Mucosa of descending colon (tissue), 3 donors: Measurements from ENCODE around the gene PLA2G6. TPM values are rescaled to one million over a fixed set of nuclear protein-coding genes. Genes with fewer than 3 reads are reported as not detected.
A peak's percentile ranks its signal among the peaks of the same experiment; 100 is the strongest.
"Not testable (repeated sequence)": the region's sequence is repeated elsewhere in the genome, so short reads cannot be mapped to it uniquely, and the experiment has no call there.

Source experiments
- ATAC-seq: fragments of 200-7000 bp; cut with Tn5 transposase; one replicate; pipeline ENCODE4 v1.9.1; 2020; ENCODE audit warnings: mild to moderate bottlenecking, moderate library complexity
- DNase-seq, 3 donors: peaks; one replicate each; pipeline ENCODE4 v3.0.0-alpha.2; 2020
- H3K36me3 ChIP-seq: fragments of 200-600 bp; one replicate; pipeline ENCODE4 v1.8.0; 2021; ENCODE audit warnings: low read depth, mild to moderate bottlenecking
- H3K4me1 ChIP-seq: fragments of 200-600 bp; one replicate; pipeline ENCODE4 v1.8.0; 2021; ENCODE audit warnings: low read depth, mild to moderate bottlenecking
- H3K4me3 ChIP-seq: fragments of 200-600 bp; one replicate; pipeline ENCODE4 v1.8.0; 2021; ENCODE audit warnings: mild to moderate bottlenecking
- H3K9me3 ChIP-seq: fragments of 200-600 bp; one replicate; pipeline ENCODE4 v1.8.0; 2021; ENCODE audit warnings: mild to moderate bottlenecking
- CTCF ChIP-seq: fragments of 200-600 bp; IDR thresholded peaks from one replicate; pipeline ENCODE4 v1.8.0; 2022; ENCODE audit warnings: antibody characterized with exemption, mild to moderate bottlenecking
- intact Hi-C, 2 donors: fragments of 100-400 bp; cut with DNase I in 1 of 2; cut with micrococcal nuclease in 1 of 2; formaldehyde crosslinking; loops; one replicate each; pipeline versions ENCODE4 v1.11.0 to v1.11.1; 2022; cut with DNase I, micrococcal nuclease
- total RNA-seq, 3 donors: library from RNA; stranded (reverse); fragmentation: NEBNext Ultra II Directional in 2 of 3; extraction: Animal tissue kit (Norgen Biotek cat#: 25700) in 2 of 3; gene quantifications; one replicate each; pipeline versions ENCODE4 v1.2.1 to v1.2.4, GENCODE V29; 2021 to 2023
- donor health status: DM: no; HTN: no; CAD: no; lungs with moderate emphysema.
- donor health status: DM: no; HTN: no; CAD: no.
- donor health status: DM: no; HTN: yes; CAD: no.

PLA2G6 gene
- total RNA-seq, 3 donors from 2014 or later, result 28.5 to 38.7 (median 35.9) TPM

GRCh38 chr22:38164551-38164918 lies 17.1 kb downstream of the PLA2G6 start:
- ATAC-seq (no peak), DNase-seq (no peak)
- intact Hi-C loops, result no loop called here
- no peak overlapping the region for H3K4me3 ChIP-seq
- H3K36me3 ChIP-seq, result no peaks in the 10 kb centered on the region
- H3K4me1 ChIP-seq, result no peaks in the 10 kb centered on the region
- H3K9me3 ChIP-seq, result no peaks in the 10 kb centered on the region
- TF ChIP-seq CTCF, result no peak

- no peaks in the 10 kb centered on the region for H3K4me1 ChIP-seq
- H3K4me3 ChIP-seq, result no peak overlapping the region
- no peaks in the 10 kb centered on the region for H3K9me3 ChIP-seq
- ATAC-seq (peak; percentile 76), DNase-seq (no peak)
- no peak for TF ChIP-seq CTCF
- no peaks in the 10 kb centered on the region for H3K36me3 ChIP-seq
- intact Hi-C loops, result no loop called here
Measured at GRCh38 chr22:38163844-38164550, 17.6 kb downstream of the PLA2G6 start.

- no peak overlapping the region for H3K4me3 ChIP-seq
- intact Hi-C loops, result no loop called here
- ATAC-seq, result no peak
- no peaks in the 10 kb centered on the region for H3K9me3 ChIP-seq
- H3K36me3 ChIP-seq, result no peaks in the 10 kb centered on the region
- H3K4me1 ChIP-seq, result no peaks in the 10 kb centered on the region
- DNase-seq, result no peak
- TF ChIP-seq CTCF, result no peak
Measured at GRCh38 chr22:38162881-38163843, 18.5 kb downstream of the PLA2G6 start.

- no peak for TF ChIP-seq CTCF
- intact Hi-C loops, result no loop called here
- no peak for ATAC-seq
Measured at GRCh38 chr22:38155703-38156102, 25.9 kb downstream of the PLA2G6 start.

GRCh38 chr22:38154563-38154915 lies 27.1 kb downstream of the PLA2G6 start:
- intact Hi-C loops, ATAC-seq, H3K4me3 ChIP-seq, H3K4me1 ChIP-seq, H3K9me3 ChIP-seq, H3K36me3 ChIP-seq, DNase-seq: not testable (repeated sequence)

More at GRCh38 chr22:38155703-38156102, 25.9 kb downstream of the PLA2G6 start:
- DNase-seq, result no peak
- Histone ChIP-seq H3K9me3 (no peaks in the 10 kb centered on the region), H3K4me3 (no peak overlapping the region), H3K36me3 (no peaks in the 10 kb centered on the region), H3K4me1 (peaks cover 4% of the 10 kb centered on the region)
